Glutamatergic neuron (in vitro differentiated cells): ENCODE measurements around the gene OR51G1. TPM values are rescaled to one million over a fixed set of nuclear protein-coding genes. Genes with fewer than 3 reads are reported as not detected.

Experiments used
- DNase-seq: peaks from one replicate; pipeline ENCODE4 v3.0.0; 2022
- H3K27ac Mint-ChIP-seq: one replicate; pipeline ENCODE4 v1.8.0; 2020; ENCODE audit warnings: mild to moderate bottlenecking, mixed read lengths, inconsistent platforms; ENCODE audit not compliant: unreplicated experiment
- H3K27me3 Mint-ChIP-seq: one replicate; pipeline ENCODE4 v1.8.0; 2020; ENCODE audit warnings: mild to moderate bottlenecking, moderate library complexity, mixed read lengths, inconsistent platforms; ENCODE audit not compliant: unreplicated experiment
- H3K36me3 Mint-ChIP-seq: one replicate; pipeline ENCODE4 v1.8.0; 2020; ENCODE audit warnings: mild to moderate bottlenecking, mixed read lengths, inconsistent platforms; ENCODE audit not compliant: unreplicated experiment
- H3K4me1 Mint-ChIP-seq: one replicate; pipeline ENCODE4 v1.8.0; 2020; ENCODE audit warnings: mild to moderate bottlenecking, low read depth, mixed read lengths, inconsistent platforms; ENCODE audit not compliant: unreplicated experiment
- H3K4me3 Mint-ChIP-seq: one replicate; pipeline ENCODE4 v1.8.0; 2020; ENCODE audit warnings: mild to moderate bottlenecking, mixed read lengths, inconsistent platforms; ENCODE audit not compliant: unreplicated experiment
- H3K9me3 Mint-ChIP-seq: one replicate; pipeline ENCODE4 v1.8.0; 2020; ENCODE audit warnings: mild to moderate bottlenecking, moderate library complexity, mixed read lengths, inconsistent platforms; ENCODE audit not compliant: unreplicated experiment
- CTCF ChIP-seq: fragments of 200-600 bp; sonication (generic); IDR thresholded peaks from one replicate; pipeline ENCODE4 v1.5.0; 2021; ENCODE audit not compliant: partially characterized antibody, unreplicated experiment
- total RNA-seq: library from RNA; stranded (reverse); fragmentation: NEBNext Ultra II Directional; extraction: Animal tissue kit (Norgen Biotek cat#: 25700); gene quantifications from one replicate; pipeline ENCODE4 v1.2.1, GENCODE V29; 2021; ENCODE audit not compliant: unreplicated experiment

The OR51G1 gene
- total RNA-seq, 1 donor from 2014 or later, result not detected

- H3K4me3 Mint-ChIP-seq, result no peak within 1 kb of the TSS
- no peak for TF ChIP-seq CTCF
- DNase-seq, result no peak
Measured at GRCh38 chr11:4947505-4947904, 23.4 kb upstream of the OR51G1 start, which contains the start of gene OR51A4. OR51A4 (minus strand) TSS chr11:4947605; CDS start chr11:4947100, 505 bp downstream.

DNA sequence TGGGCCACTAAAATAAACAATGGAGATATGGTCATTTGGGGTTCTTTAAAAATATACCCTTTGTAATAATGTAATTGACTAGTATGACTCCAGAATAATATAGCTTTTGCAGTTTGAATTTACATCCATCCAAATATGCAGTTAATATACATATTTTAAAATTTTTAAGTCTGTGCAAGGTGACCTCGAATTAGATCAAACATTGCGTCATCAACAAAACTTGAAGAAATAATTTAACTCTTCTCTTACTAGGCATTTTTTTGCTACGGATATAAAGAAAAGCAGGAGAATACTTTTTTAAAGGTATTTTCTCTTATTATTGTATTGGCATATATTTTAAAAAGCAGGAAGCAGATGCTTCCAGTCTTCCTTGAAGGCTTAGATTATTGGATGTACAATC lies 12.6 kb upstream of the OR51G1 start:
- no peak for DNase-seq
- H3K27ac Mint-ChIP-seq, result no peak overlapping the region
- peaks cover 6% of the 10 kb centered on the region for H3K4me1 Mint-ChIP-seq
- H3K27me3 Mint-ChIP-seq, result no peaks in the 10 kb centered on the region
- TF ChIP-seq CTCF, result no peak
- no peak overlapping the region for H3K4me3 Mint-ChIP-seq
- H3K9me3 Mint-ChIP-seq, result no peaks in the 10 kb centered on the region
- H3K36me3 Mint-ChIP-seq, result no peaks in the 10 kb centered on the region

More at GRCh38 chr11:4947505-4947904, 23.4 kb upstream of the OR51G1 start, which contains the start of gene OR51A4:
- H3K27me3 Mint-ChIP-seq, result no peaks in the 10 kb centered on the region
- H3K27ac Mint-ChIP-seq, result no peak within 1 kb of the TSS
- no peaks in the 10 kb centered on the region for H3K4me1 Mint-ChIP-seq
- no peaks in the 10 kb centered on the region for H3K36me3 Mint-ChIP-seq
- H3K9me3 Mint-ChIP-seq, result no peaks in the 10 kb centered on the region

- Mint-ChIP-seq H3K27me3 (no peaks in the 10 kb centered on the region), H3K27ac (no peak overlapping the region), H3K9me3 (no peaks in the 10 kb centered on the region), H3K4me3 (no peak overlapping the region), H3K36me3 (no peaks in the 10 kb centered on the region), H3K4me1 (no peaks in the 10 kb centered on the region)
- no peak for TF ChIP-seq CTCF
- no peak for DNase-seq
Measured at GRCh38 chr11:4932751-4933150, 8.6 kb upstream of the OR51G1 start.

DNA sequence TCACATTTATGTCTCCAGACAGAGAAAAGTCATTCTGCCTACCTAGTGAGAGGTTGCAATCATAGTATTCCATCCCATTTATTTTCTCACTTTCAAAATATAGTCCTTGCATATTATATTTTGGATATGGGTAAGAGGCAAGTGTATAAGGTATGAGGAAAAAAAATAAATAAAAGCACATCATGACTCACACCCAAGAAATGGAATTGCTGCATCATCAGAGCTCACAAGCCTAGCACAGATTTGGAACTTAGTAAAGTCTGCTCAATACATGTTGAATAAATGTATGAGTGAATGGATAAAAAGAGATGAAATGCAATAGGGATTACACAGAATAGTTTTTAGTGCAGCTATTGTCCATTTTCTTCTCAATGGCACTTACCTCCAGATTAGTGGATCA lies 2.5 kb upstream of the OR51G1 start:
- peaks cover 6% of the 10 kb centered on the region for H3K36me3 Mint-ChIP-seq
- peaks cover 3% of the 10 kb centered on the region for H3K27me3 Mint-ChIP-seq
- H3K4me1 Mint-ChIP-seq, result no peaks in the 10 kb centered on the region
- H3K27ac Mint-ChIP-seq, result no peak overlapping the region
- no peak overlapping the region for H3K4me3 Mint-ChIP-seq
- TF ChIP-seq CTCF, result no peak
- DNase-seq, result no peak
- no peaks in the 10 kb centered on the region for H3K9me3 Mint-ChIP-seq

DNA sequence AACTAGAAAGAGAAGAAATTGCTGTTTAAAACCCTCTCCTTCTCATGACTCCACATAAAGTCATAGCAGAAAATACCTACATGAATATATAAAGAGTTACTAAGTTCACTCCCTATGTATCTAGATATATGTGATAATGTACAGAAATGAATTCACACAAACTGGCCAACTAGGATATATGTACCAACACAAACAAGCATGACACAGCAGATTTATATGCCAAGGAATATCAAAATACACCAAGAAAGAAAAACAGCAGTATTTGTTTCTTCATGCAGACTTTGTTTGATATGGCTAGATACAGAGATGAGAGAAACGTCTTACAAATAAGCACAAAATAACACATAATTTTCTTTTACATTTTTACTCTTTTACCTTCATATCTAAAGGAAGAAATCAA lies 1.8 kb downstream of the OR51G1 start:
- Mint-ChIP-seq H3K9me3 (no peaks in the 10 kb centered on the region), H3K4me3 (no peak overlapping the region), H3K27me3 (peaks cover 3% of the 10 kb centered on the region), H3K27ac (no peak overlapping the region), H3K4me1 (no peaks in the 10 kb centered on the region), H3K36me3 (peaks cover 6% of the 10 kb centered on the region)
- TF ChIP-seq CTCF, result no peak
- DNase-seq, result no peak
